Middle frontal gyrus (tissue), 1 donor: ENCODE results near the gene CACNA1S.

ENCODE experiments used
- DNase-seq: peaks from one replicate; pipeline ENCODE4 v3.0.0-alpha.2; 2015; ENCODE audit warnings: low spot score; ENCODE audit errors: extremely low spot score

CACNA1S gene

GRCh38 chr1:201093962-201094361 is 18.3 kb downstream of the CACNA1S start:
- DNase-seq = no peak

GRCh38 chr1:201093561-201093960 is 18.7 kb downstream of the CACNA1S start:
- no peak for DNase-seq

- no peak for DNase-seq
Measured at GRCh38 chr1:201092738-201093137, 19.5 kb downstream of the CACNA1S start.

GRCh38 chr1:201091256-201091655 is 21.0 kb downstream of the CACNA1S start:
- DNase-seq = no peak

GRCh38 chr1:201090541-201090940 is 21.7 kb downstream of the CACNA1S start:
- no peak for DNase-seq

GRCh38 chr1:201089596-201089995 is 22.6 kb downstream of the CACNA1S start:
- DNase-seq = no peak

- DNase-seq = no peak
Measured at GRCh38 chr1:201088901-201089525, 23.2 kb downstream of the CACNA1S start.

- no peak for DNase-seq
Measured at GRCh38 chr1:201088395-201088794, 23.8 kb downstream of the CACNA1S start.

- no peak for DNase-seq
Measured at GRCh38 chr1:201085902-201086735, 26.1 kb downstream of the CACNA1S start.

- no peak for DNase-seq
Measured at GRCh38 chr1:201084295-201084694, 27.9 kb downstream of the CACNA1S start.

- DNase-seq = no peak
Measured at GRCh38 chr1:201083741-201084140, 28.5 kb downstream of the CACNA1S start.

- no peak for DNase-seq
Measured at GRCh38 chr1:201080135-201080534, 32.1 kb downstream of the CACNA1S start.

GRCh38 chr1:201077736-201078135 is 34.5 kb downstream of the CACNA1S start:
- no peak for DNase-seq

GRCh38 chr1:201077116-201077515 is 35.1 kb downstream of the CACNA1S start:
- no peak for DNase-seq

GRCh38 chr1:201076092-201076491 is 36.1 kb downstream of the CACNA1S start:
- no peak for DNase-seq

GRCh38 chr1:201074018-201074417 is 38.2 kb downstream of the CACNA1S start:
- DNase-seq = no peak

- no peak for DNase-seq
Measured at GRCh38 chr1:201072922-201073321, 39.3 kb downstream of the CACNA1S start.

GRCh38 chr1:201072149-201072548 is 40.1 kb downstream of the CACNA1S start:
- DNase-seq = no peak

- DNase-seq = no peak
Measured at GRCh38 chr1:201069636-201070035, 42.6 kb downstream of the CACNA1S start.

- DNase-seq = no peak
Measured at GRCh38 chr1:201068976-201069375, 43.2 kb downstream of the CACNA1S start.

- no peak for DNase-seq
Measured at GRCh38 chr1:201066986-201067385, 45.2 kb downstream of the CACNA1S start.

- DNase-seq = no peak
Measured at GRCh38 chr1:201065686-201066085, 46.5 kb downstream of the CACNA1S start.

- DNase-seq = no peak
Measured at GRCh38 chr1:201064806-201065205, 47.4 kb downstream of the CACNA1S start.
